ENCODE results near the gene PSORS1C2.

PSORS1C2 gene

GRCh38 chr6:31111712-31112111 is 27.2 kb downstream of the PSORS1C2 start:
- no peak for DNase-seq

GRCh38 chr6:31110825-31111582 is 27.9 kb downstream of the PSORS1C2 start:
- DNase-seq = no peak

DNA sequence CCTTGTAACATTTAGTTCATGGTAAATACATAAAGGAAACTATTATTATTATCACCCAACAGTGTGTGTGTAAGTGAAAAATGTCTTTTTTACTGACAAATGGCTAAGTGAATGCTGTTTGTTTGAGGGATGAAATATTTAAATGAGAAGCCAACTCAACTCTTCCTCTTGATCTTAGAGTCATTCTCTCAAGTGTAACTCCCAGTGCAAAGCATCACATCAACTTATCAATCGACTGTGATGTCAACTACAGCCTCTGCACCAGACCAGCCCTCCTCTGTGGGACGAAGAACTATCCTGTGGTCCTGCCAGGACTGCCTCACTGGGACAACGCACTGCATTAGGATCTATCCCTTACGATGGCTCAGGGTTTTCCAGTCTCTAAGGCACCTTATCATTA is 31.8 kb downstream of the PSORS1C2 start:
- no peak for DNase-seq

- DNase-seq = no peak
Measured at GRCh38 chr6:31103136-31103535, 35.7 kb downstream of the PSORS1C2 start.

GRCh38 chr6:31098449-31098938 is 40.4 kb downstream of the PSORS1C2 start:
- DNase-seq = no peak

GRCh38 chr6:31096656-31097055 is 42.2 kb downstream of the PSORS1C2 start:
- DNase-seq = no peak

- DNase-seq = no peak
Measured at GRCh38 chr6:31096215-31096614, 42.7 kb downstream of the PSORS1C2 start.

DNA sequence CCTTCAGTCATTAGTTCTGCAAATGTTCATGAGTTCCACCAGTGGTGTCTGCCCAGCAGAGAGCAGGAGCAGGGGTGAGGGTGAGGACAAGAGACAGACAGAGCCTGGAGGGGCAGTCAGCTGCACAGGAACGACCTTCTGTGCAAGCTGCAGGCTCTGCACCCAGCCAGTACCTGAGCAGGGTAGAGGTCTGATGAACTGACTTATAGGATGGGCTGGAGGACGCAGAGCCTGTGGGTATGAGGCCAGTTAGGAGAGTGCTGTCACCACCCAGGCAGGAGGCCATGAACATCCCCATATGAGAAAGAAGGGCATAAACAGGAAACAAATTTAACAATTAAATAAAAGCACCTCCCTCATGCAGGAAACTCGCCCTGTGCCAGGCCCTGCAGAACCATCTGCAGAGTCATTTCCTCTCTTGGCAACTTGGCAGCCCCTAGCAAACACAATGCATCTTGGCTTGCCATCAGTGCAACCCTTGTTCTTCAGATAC is 44.4 kb downstream of the PSORS1C2 start:
- DNase-seq = no peak

GRCh38 chr6:31092769-31093505 is 45.9 kb downstream of the PSORS1C2 start:
- no peak for DNase-seq

DNA sequence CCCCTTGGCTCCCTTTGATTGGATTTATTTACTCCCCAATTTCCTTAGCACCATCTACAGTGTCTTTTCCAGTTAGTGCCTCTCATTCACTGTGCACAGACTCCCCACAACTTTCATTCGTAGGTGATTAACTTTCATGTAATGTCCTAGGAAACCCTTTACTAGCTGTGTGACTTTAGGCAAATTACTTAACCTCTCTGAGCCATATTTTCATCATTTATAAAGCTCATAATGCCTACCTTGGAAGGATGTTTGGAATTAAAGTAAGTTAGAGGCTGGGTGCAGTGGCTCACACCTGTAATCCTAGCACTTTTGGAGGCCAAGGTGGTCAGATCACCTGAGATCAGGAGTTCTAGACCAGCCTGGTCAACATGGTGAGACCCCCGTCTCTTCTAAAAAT is 46.6 kb downstream of the PSORS1C2 start:
- no peak for DNase-seq

DNA sequence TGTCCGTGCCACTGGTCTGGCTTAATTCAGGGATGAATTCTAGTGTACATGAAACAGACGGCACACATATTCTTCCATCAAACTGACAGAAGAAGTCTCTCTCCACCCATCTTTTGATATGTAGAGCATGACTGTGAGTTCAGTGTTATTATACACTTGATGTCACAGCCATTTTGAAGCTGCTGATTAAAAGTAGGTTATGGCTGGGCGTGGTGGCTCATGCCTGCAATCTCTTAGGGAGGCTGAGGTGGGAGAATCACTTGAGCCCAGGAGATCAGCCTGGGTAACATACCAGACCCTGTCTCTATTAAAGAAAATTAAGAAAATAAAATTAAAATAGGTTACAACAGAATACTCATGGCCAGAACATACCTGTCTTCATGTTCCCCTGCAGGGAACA is 47.2 kb downstream of the PSORS1C2 start:
- DNase-seq = no peak

- no peak for DNase-seq
Measured at GRCh38 chr6:31090973-31091364, 47.9 kb downstream of the PSORS1C2 start.

DNA sequence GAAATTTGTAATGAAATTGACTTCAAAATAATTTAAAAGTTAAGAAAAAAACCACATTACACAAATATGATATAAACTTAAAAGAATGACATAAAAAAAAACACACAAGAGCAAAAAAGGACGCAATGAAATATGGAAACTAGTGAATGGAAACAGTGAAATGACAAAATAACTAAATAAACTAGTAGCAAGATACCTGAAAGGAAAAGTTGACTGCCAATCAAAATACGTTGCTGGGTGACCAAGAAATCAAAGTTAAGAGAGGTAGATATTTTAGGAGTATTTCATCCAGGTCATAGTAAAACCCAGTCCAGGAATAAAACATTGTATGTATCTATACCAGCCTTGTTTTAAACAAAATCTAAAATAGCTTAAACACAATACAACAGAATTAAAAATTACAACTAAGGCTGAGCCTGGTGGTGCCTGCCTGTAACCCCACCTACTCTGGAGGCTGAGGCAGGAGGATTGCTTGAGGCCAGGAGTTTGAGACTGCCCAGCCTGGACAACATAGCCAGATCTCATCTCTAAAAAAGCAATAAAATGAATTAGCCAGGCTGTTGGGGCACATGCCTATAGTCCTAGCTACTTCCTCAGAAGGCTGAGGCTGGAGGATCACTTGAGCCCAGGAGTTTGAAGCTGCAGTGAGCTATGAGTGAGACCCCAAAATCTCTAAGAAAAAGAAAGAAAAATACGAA is 48.4 kb downstream of the PSORS1C2 start:
- no peak for DNase-seq

Measured in NCI-H187 treated with DMSO at 0.1 percent for 48 hours (cell line).